Psoas muscle (tissue), 8 donors: ENCODE measurements around the gene SH3BP5. TPM values are rescaled to one million over a fixed set of nuclear protein-coding genes. Genes with fewer than 3 reads are reported as not detected.

ENCODE experiments used
- ATAC-seq, 4 donors: fragments of 200-7000 bp; cut with Tn5 transposase; one replicate each; pipeline ENCODE4 v1.9.1; 2020; ENCODE audit warnings: moderate library complexity in 3 of 4, mild to moderate bottlenecking in 2 of 4
- DNase-seq, 2 donors: peaks; one replicate each; pipeline ENCODE4 v3.0.0-alpha.2; 2020
- H3K27ac ChIP-seq: fragments of 200-600 bp; one replicate; pipeline ENCODE4 v1.8.0; 2022
- H3K27me3 ChIP-seq, 3 donors: fragments of 200-600 bp in 1 of 3; one replicate each; pipeline versions ENCODE4 v1.6.1 to v1.8.0; 2013 to 2022; ENCODE audit warnings: low read length in 2 of 3, mild to moderate bottlenecking in 2 of 3, moderate library complexity in 1 of 3; ENCODE audit not compliant: insufficient read depth in 3 of 3
- H3K36me3 ChIP-seq, 2 donors: fragments of 200-600 bp in 1 of 2; one replicate each; pipeline versions ENCODE4 v1.6.1 to v1.8.0; 2013 to 2022; ENCODE audit warnings: low read depth in 1 of 2, mild to moderate bottlenecking in 1 of 2, moderate library complexity in 1 of 2; ENCODE audit not compliant: insufficient read depth in 1 of 2
- H3K4me1 ChIP-seq: fragments of 200-600 bp; one replicate; pipeline ENCODE4 v1.8.0; 2022
- H3K4me3 ChIP-seq: fragments of 200-600 bp; one replicate; pipeline ENCODE4 v1.8.0; 2022; ENCODE audit warnings: mild to moderate bottlenecking
- H3K9me3 ChIP-seq: fragments of 200-600 bp; one replicate; pipeline ENCODE4 v1.8.0; 2022
- CTCF ChIP-seq: fragments of 200-600 bp; IDR thresholded peaks from one replicate; pipeline ENCODE4 v1.8.0; 2022; ENCODE audit warnings: antibody characterized with exemption
- WGBS, 3 donors: extraction: QIAGEN DNeasy Blood & Tissue Kit; methylation state at CpG; one replicate each; pipeline versions ENCODE4 v1.1.6 to v1.1.7; 2013; 5-methylcytosine and 5-hydroxymethylcytosine counted together
- intact Hi-C, 2 donors: fragments of 100-400 bp; cut with DNase I; formaldehyde crosslinking; loops; one replicate each; pipeline versions ENCODE4 v1.11.0 to v1.14.2; 2022
- polyA plus RNA-seq, 3 donors: library from polyadenylated mRNA; stranded (reverse); fragments of 200-250 nt; gene quantifications; one replicate each; pipeline ENCODE4 v1.2.3, GENCODE V29; 2013
- total RNA-seq, 4 donors: library from RNA; stranded (reverse); fragmentation: NEBNext Ultra II Directional in 2 of 4; extraction: Animal tissue kit (Norgen Biotek cat#: 25700) in 2 of 4; gene quantifications; one replicate each; pipeline versions ENCODE4 v1.2.1 to v1.2.4, GENCODE V29; 2021 to 2023
- donor health status: healthy with polysubstance abuse.
- donor health status: DM: no; HTN: no; CAD: no; lungs with moderate emphysema.
- donor health status: Bipolar disorder and iron deficiency.
- donor health status: healthy.
- donor health status: DM: yes; HTN: yes; CAD: no.
- donor health status: DM: no; HTN: no; CAD: no.
- donor health status: DM: no; HTN: no; CAD: no.
- donor health status: DM: yes; HTN: yes; CAD: no.

The SH3BP5 gene
- total and polyA plus RNA-seq, 7 donors = 14.4 to 63.0 (median 42.8) TPM

DNA sequence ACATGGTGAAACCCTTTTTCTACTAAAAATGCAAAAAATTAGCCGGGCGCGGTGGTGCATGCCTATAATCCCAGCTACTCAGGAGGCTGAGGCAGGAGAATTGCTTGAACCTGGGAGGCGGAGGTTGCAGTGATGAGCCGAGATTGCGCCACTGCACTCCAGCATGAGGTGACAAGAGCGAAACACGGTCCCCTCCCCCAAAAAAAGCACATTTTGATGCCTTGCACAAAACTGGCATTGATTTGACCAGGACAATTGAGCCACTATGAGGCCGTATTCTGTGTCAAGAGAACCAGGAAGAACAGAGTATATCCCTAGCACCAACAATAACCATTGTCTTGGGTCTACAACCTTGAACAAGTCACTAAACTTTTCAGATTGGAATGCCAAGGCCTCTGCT, 50.6 kb downstream of the SH3BP5 start:
- DNase-seq (no peak), ATAC-seq (no peak)
- TF ChIP-seq CTCF = no peak
- H3K4me1 ChIP-seq = peaks cover 4% of the 10 kb centered on the region
- H3K36me3 ChIP-seq = no peaks in the 10 kb centered on the region
- intact Hi-C loops = no loop called here
- H3K27ac ChIP-seq = no peak overlapping the region
- H3K9me3 ChIP-seq = no peaks in the 10 kb centered on the region
- no peak overlapping the region for H3K4me3 ChIP-seq
- no peaks in the 10 kb centered on the region for H3K27me3 ChIP-seq
- WGBS, 3 donors = 95 to 97% (median 97%) methylated on average over 9 of the region's 9 CpGs

GRCh38 chr3:15280853-15281532, 51.4 kb downstream of the SH3BP5 start:
- no peaks in the 10 kb centered on the region for H3K9me3 ChIP-seq
- WGBS, 3 donors = 87 to 93% (median 88%) methylated on average over 10 of the region's 10 CpGs
- TF ChIP-seq CTCF = no peak
- ATAC-seq = no peak
- intact Hi-C loops = no loop called here
- peaks cover 4% of the 10 kb centered on the region for H3K4me1 ChIP-seq
- H3K36me3 ChIP-seq = no peaks in the 10 kb centered on the region
- H3K4me3 ChIP-seq = no peak overlapping the region
- no peak overlapping the region for H3K27ac ChIP-seq
- no peaks in the 10 kb centered on the region for H3K27me3 ChIP-seq
- DNase-seq = no peak

- Histone ChIP-seq H3K27ac (no peak overlapping the region), H3K4me1 (peaks cover 4% of the 10 kb centered on the region), H3K27me3 (no peaks in the 10 kb centered on the region), H3K4me3 (no peak overlapping the region), H3K36me3 (no peaks in the 10 kb centered on the region), H3K9me3 (no peaks in the 10 kb centered on the region)
- no peak for TF ChIP-seq CTCF
- WGBS, 3 donors = 76 to 81% (median 81%) methylated on average over 12 of the region's 12 CpGs
- intact Hi-C loops = no loop called here
- ATAC-seq (peak in 1 of 4 donors; percentile 24), DNase-seq (no peak)
Observed at GRCh38 chr3:15279671-15280402, 52.5 kb downstream of the SH3BP5 start.

GRCh38 chr3:15279205-15279604, 53.2 kb downstream of the SH3BP5 start:
- no peak for TF ChIP-seq CTCF

More at GRCh38 chr3:15279205-15279604, 53.2 kb downstream of the SH3BP5 start:
- intact Hi-C loops = no loop called here
- Histone ChIP-seq H3K27me3 (no peaks in the 10 kb centered on the region), H3K4me3 (no peak overlapping the region), H3K36me3 (no peaks in the 10 kb centered on the region), H3K9me3 (no peaks in the 10 kb centered on the region), H3K27ac (no peak overlapping the region), H3K4me1 (peaks cover 4% of the 10 kb centered on the region)
- 72 to 84% (median 76%) methylated on average over 4 of the region's 4 CpGs for WGBS, 3 donors
- DNase-seq (no peak), ATAC-seq (no peak)
